Testis (tissue), 3 donors: ENCODE measurements around the gene LIG3. TPM values are rescaled to one million over a fixed set of nuclear protein-coding genes. Genes with fewer than 3 reads are reported as not detected.
A peak's percentile ranks its signal among the peaks of the same experiment; 100 is the strongest.

Source experiments
- DNase-seq: peaks from one replicate; pipeline ENCODE4 v3.0.0-alpha.2; 2019
- H3K27ac ChIP-seq, 2 donors: fragments of 200-600 bp; sonication (generic); one replicate each; pipeline ENCODE4 v1.5.1; 2019
- H3K27me3 ChIP-seq: fragments of 200-600 bp; sonication (generic); one replicate; pipeline ENCODE4 v1.5.1; 2019
- H3K36me3 ChIP-seq: fragments of 200-600 bp; sonication (generic); one replicate; pipeline ENCODE4 v1.5.1; 2017; ENCODE audit warnings: low read depth; ENCODE audit errors: missing control alignments
- H3K4me1 ChIP-seq: fragments of 200-600 bp; sonication (generic); one replicate; pipeline ENCODE4 v1.5.1; 2019
- H3K4me3 ChIP-seq, 2 donors: fragments of 200-600 bp; sonication (generic); one replicate each; pipeline ENCODE4 v1.5.1; 2017 to 2019
- H3K9me3 ChIP-seq: fragments of 200-600 bp; sonication (generic); one replicate; pipeline ENCODE4 v1.5.1; 2017
- POLR2A ChIP-seq: fragments of 450-650 bp; IDR thresholded peaks from one replicate; pipeline ENCODE4 v1.6.1; 2017; ENCODE audit warnings: antibody characterized with exemption, mild to moderate bottlenecking, moderate library complexity
- WGBS, 2 donors: methylation state at CpG; one replicate each; pipeline ENCODE4 v1.1.5; 2018; 5-methylcytosine and 5-hydroxymethylcytosine counted together
- intact Hi-C: fragments of 100-400 bp; cut with DNase I; formaldehyde crosslinking; loops from one replicate; pipeline ENCODE4 v1.15.1; 2023; ENCODE audit warnings: low total_unique reads
- polyA plus RNA-seq: library from polyadenylated mRNA; stranded (reverse); fragments of 350-450 nt; fragmentation: Illumina TruSeq; extraction: RNeasy Lipid Tissue Mini Kit (QIAGEN cat#74804); gene quantifications from one replicate; pipeline ENCODE4 v1.2.3, GENCODE V29; 2014; ENCODE audit warnings: low read depth, low replicate concordance; ENCODE audit not compliant: insufficient read depth
- total RNA-seq, 2 donors: library from RNA; depleted of rRNA; stranded (reverse); fragments of >200 nt; gene quantifications; one replicate each; pipeline ENCODE4 v1.2.3, GENCODE V29; 2016
- TF ChIP-seq, protein P1 (sequence below), 3 experiments: fragments of 450-650 bp in 2 of 3; fragments of 200-600 bp in 1 of 3; sonication (generic) in 1 of 3; IDR thresholded peaks; one replicate each; pipeline ENCODE4 v1.5.1; 2016 to 2019; ENCODE audit warnings: antibody characterized with exemption in 3 of 3, mild to moderate bottlenecking in 2 of 3, moderate library complexity in 1 of 3

The LIG3 gene
- total and polyA plus RNA-seq, 3 donors from 2014 or later = 54.4 to 70.9 (median 66.7) TPM

DNA sequence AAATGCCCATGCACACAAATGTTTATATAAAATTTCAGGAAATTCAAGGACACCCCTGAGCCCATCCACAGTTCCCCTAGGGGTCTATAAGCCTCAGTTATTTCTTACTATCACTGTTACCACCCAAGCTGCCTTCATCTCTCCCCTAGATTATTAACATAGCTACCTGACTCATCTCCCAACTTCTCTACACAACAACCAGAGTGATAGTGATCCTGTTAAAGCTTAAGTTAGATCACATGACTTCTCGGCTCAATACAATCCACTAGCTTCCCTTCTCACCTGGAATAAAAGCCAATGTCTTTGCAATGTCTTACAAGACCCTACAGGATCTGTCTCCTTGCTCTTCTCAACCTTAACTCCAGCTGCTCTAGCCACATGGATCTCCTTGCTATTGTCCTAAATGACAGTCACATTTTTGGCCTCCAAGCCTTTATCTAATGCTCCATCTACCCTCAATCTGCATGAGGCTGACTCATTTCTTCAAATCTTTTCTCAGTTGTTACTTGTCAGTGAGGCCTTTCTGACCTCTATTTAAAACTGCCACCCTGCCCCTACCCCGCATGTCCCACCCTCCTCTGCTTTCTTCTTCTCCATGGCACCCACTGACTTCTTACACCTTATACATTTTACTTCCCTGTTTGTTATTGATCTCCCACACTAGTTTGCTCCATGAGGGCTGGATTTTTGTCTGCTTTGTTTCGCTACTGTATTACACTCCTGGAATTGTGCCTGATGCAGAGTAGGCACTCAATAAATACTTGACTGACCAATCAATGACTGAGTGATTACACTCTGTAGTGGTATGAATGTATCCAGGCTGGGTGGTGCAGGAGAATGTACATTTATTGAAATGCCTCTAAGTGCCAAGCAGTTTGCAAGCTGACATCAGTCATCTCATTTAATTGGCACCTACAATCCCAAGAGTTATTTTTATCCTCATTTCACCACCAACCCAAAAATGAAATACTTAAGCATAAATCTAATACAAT, 5.2 kb upstream of the LIG3 start:
- Histone ChIP-seq H3K27ac (no peak overlapping the region), H3K4me1 (no peaks in the 10 kb centered on the region), H3K27me3 (no peaks in the 10 kb centered on the region), H3K4me3 (no peak overlapping the region), H3K9me3 (no peaks in the 10 kb centered on the region), H3K36me3 (no peaks in the 10 kb centered on the region)
- DNase-seq = no peak
- intact Hi-C loops = no loop called here
- WGBS, 2 donors = 92 to 93% methylated on average over 3 of the region's 3 CpGs
- TF ChIP-seq, protein P1, sequence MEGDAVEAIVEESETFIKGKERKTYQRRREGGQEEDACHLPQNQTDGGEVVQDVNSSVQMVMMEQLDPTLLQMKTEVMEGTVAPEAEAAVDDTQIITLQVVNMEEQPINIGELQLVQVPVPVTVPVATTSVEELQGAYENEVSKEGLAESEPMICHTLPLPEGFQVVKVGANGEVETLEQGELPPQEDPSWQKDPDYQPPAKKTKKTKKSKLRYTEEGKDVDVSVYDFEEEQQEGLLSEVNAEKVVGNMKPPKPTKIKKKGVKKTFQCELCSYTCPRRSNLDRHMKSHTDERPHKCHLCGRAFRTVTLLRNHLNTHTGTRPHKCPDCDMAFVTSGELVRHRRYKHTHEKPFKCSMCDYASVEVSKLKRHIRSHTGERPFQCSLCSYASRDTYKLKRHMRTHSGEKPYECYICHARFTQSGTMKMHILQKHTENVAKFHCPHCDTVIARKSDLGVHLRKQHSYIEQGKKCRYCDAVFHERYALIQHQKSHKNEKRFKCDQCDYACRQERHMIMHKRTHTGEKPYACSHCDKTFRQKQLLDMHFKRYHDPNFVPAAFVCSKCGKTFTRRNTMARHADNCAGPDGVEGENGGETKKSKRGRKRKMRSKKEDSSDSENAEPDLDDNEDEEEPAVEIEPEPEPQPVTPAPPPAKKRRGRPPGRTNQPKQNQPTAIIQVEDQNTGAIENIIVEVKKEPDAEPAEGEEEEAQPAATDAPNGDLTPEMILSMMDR (IDR thresholded peaks at IDR 0.05) = no peak
- no peak for TF ChIP-seq POLR2A

DNA sequence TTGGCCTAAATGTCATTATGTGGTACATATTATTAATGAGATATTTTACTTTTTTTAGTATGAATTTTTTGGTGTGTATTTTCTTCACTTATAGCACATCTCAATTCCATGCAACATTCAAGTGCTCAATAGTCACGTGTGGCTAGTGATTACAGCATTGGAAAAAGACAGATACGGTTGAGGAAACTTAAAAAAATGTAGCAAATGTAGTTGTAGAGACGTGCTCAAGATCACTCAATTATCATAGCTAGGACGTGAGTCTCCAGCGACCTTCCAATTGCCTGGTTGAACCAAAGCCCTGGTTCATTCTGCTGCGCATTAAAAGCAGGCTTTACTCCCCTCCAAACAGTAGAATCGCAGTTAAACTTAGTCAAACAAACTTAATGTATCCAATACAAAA, 1.2 kb upstream of the LIG3 start:
- no peak for DNase-seq
- Histone ChIP-seq H3K27me3 (no peaks in the 10 kb centered on the region), H3K4me1 (peaks cover 11% of the 10 kb centered on the region), H3K36me3 (no peaks in the 10 kb centered on the region), H3K4me3 (no peak overlapping the region), H3K9me3 (no peaks in the 10 kb centered on the region), H3K27ac (no peak overlapping the region)
- WGBS, 2 donors = 61 to 70% methylated on average over 7 of the region's 7 CpGs
- intact Hi-C loops = no loop called here
- no peak for TF ChIP-seq POLR2A
- TF ChIP-seq, protein P1 (IDR thresholded peaks at IDR 0.05) = no peak

DNA sequence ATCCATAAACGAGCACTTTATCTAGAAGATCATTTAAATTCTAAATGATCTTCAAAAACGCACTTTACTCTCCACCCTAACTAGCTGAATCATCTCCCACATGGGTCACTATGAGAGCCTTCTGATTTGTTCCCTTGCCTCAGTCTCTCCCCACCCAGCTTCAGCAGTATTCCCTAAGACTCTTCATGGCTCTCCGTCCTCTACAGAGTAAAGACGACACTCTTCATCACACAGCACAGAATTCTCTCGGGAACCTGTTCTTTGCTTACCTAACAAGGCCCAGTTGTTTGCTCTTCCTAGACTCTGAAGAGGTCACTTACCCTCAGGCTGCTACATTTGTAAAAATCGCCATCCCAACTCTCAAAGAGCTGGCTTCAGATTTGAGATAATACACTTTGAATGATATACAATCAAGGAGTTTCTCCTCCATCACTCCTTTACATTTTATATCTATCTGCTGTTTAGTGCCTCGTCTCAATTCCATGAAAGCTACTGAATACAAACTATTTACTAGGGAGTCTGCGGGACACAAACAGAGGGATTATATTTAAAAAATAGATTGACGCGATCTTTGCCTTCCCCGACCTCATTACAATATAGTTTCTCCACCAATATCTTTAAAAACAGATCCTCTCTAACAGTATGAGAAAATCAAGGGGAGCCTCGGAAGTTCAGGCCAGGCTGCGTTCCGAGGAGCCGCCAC, 511 bp upstream of the LIG3 start:
- Histone ChIP-seq H3K36me3 (no peaks in the 10 kb centered on the region), H3K9me3 (no peaks in the 10 kb centered on the region), H3K4me3 (peak overlapping the region; percentile 87 to 89), H3K4me1 (peaks cover 11% of the 10 kb centered on the region), H3K27me3 (no peaks in the 10 kb centered on the region), H3K27ac (peak overlapping the region; percentile 98 to 99)
- intact Hi-C loops = no loop called here
- no peak for DNase-seq
- WGBS, 2 donors = 13 to 19% methylated on average over 15 of the region's 15 CpGs
- no peak for TF ChIP-seq POLR2A
- TF ChIP-seq, protein P1 (IDR thresholded peaks at IDR 0.05) = no peak

DNA sequence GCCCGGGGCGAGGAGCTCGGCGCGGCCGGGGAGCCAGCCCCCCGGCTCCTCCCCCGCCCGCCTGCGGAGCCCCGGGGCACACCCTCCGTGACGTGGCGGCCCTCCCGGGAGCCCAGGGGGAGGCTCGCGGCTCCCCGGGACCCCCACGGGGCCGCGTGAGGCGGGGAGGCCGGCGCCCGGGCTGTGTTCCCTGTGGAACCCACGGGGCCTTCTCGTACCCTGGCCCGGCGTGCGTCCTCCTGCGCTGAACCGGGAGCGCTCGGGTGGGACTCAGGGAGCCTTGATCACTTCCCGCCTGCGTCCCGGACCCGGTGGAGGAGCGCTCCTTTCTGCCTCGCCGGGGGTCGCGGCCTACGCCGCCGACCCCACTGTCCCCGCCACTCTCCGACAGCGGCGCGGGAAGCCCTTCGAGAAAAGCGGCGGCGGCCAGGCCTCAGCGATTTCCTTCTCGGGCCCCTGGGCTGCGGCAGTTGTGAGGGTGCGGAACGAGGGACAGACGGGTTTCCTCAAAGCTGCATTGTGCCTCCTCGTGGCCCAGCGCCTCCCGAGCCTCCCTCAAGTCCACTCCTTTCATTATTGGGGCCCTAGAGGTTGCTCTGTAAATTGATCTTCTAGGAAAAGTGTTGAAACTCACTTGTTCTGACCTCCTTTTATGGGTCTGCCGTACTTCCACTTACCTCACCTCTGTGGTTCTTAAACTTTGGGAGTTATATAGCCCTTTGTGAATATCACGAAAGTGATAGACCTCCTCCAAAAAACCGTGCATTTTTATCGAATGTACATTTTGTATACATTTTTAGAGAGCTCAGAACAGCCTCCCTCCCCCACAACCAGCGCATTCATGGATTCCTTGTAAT, 597 bp downstream of the LIG3 start:
- Histone ChIP-seq H3K27me3 (no peaks in the 10 kb centered on the region), H3K4me1 (peaks cover 11% of the 10 kb centered on the region), H3K27ac (peak overlapping the region; percentile 98 to 99), H3K4me3 (peak overlapping the region; percentile 87 to 89), H3K36me3 (no peaks in the 10 kb centered on the region), H3K9me3 (no peaks in the 10 kb centered on the region)
- WGBS, 2 donors = 0% methylated on average over 8 to 51 of the region's 69 CpGs
- TF ChIP-seq POLR2A = no peak
- TF ChIP-seq, protein P1 (IDR thresholded peaks at IDR 0.05) = peak in 2 of 3 experiments; percentile 13 to 35
- intact Hi-C loops = no loop called here
- peak; percentile 83 for DNase-seq
